H9 (cell line): ENCODE measurements around the gene ANO2. TPM values are rescaled to one million over a fixed set of nuclear protein-coding genes. Genes with fewer than 3 reads are reported as not detected.
A peak's percentile ranks its signal among the peaks of the same experiment; 100 is the strongest.

Experiments used
- DNase-seq: peaks from one replicate; pipeline ENCODE4 v3.0.0-alpha.2; 2017
- H2AFZ ChIP-seq: one replicate; pipeline ENCODE4 v1.6.1; 2013; ENCODE audit warnings: mild to moderate bottlenecking, low read length, control low read depth, moderate library complexity
- H2AK5ac ChIP-seq: 2 replicates; pipeline ENCODE4 v1.6.1; 2013; ENCODE audit warnings: low read length, control low read depth, mixed read lengths; ENCODE audit not compliant: insufficient read length
- H2BK120ac ChIP-seq: one replicate; pipeline ENCODE4 v1.6.1; 2013; ENCODE audit warnings: low read depth, mild to moderate bottlenecking, low read length, control low read depth, inconsistent platforms; ENCODE audit not compliant: poor library complexity, severe bottlenecking
- H2BK12ac ChIP-seq: 2 replicates; pipeline ENCODE4 v1.6.1; 2013; ENCODE audit warnings: low read length, control low read depth, mixed read lengths, low read depth; ENCODE audit not compliant: insufficient read length
- H2BK15ac ChIP-seq: 2 replicates; pipeline ENCODE4 v1.6.1; 2013; ENCODE audit warnings: low read depth, low read length, control low read depth
- H2BK20ac ChIP-seq: one replicate; pipeline ENCODE4 v1.6.1; 2013; ENCODE audit warnings: low read depth, mild to moderate bottlenecking, low read length, control low read depth, inconsistent platforms; ENCODE audit not compliant: poor library complexity, severe bottlenecking
- H2BK5ac ChIP-seq: 2 replicates; pipeline ENCODE4 v1.6.1; 2013; ENCODE audit warnings: low read length, control low read depth, mixed read lengths; ENCODE audit not compliant: insufficient read length
- H3K14ac ChIP-seq: 2 replicates; pipeline ENCODE4 v1.6.1; 2013; ENCODE audit warnings: low read length, control low read depth; ENCODE audit not compliant: insufficient read depth
- H3K18ac ChIP-seq: 2 replicates; pipeline ENCODE4 v1.6.1; 2013; ENCODE audit warnings: low read depth, mild to moderate bottlenecking, mixed read lengths, low read length, control low read depth; ENCODE audit not compliant: insufficient read length
- H3K23ac ChIP-seq: 2 replicates; pipeline ENCODE4 v1.6.1; 2013; ENCODE audit warnings: low read length, control low read depth, mixed read lengths, low read depth; ENCODE audit not compliant: insufficient read length
- H3K23me2 ChIP-seq: 2 replicates; pipeline ENCODE4 v1.6.1; 2013; ENCODE audit warnings: low read depth, mild to moderate bottlenecking, mixed read lengths, low read length, control low read depth; ENCODE audit not compliant: insufficient read length, poor library complexity, severe bottlenecking
- H3K27ac ChIP-seq: 2 replicates; pipeline ENCODE4 v1.5.1; 2013; ENCODE audit warnings: low read length, control low read depth, mixed read lengths, low read depth; ENCODE audit not compliant: insufficient read length
- H3K27me3 ChIP-seq: 2 replicates; pipeline ENCODE4 v1.6.1; 2013; ENCODE audit warnings: low read length, control low read depth, inconsistent platforms; ENCODE audit not compliant: insufficient read depth
- H3K4ac ChIP-seq: 2 replicates; pipeline ENCODE4 v1.6.1; 2013; ENCODE audit warnings: low read depth, mild to moderate bottlenecking, control low read depth, inconsistent platforms, low read length, moderate library complexity
- H3K4me1 ChIP-seq: 2 replicates; pipeline ENCODE4 v1.6.1; 2013; ENCODE audit warnings: low read length, control low read depth, inconsistent platforms; ENCODE audit not compliant: insufficient read depth
- H3K4me2 ChIP-seq: 2 replicates; pipeline ENCODE4 v1.6.1; 2013; ENCODE audit warnings: low read length, control low read depth, mixed read lengths; ENCODE audit not compliant: insufficient read length, insufficient read depth
- H3K56ac ChIP-seq: 2 replicates; pipeline ENCODE4 v1.6.1; 2013; ENCODE audit warnings: low read depth, mild to moderate bottlenecking, mixed read lengths, low read length, control low read depth; ENCODE audit not compliant: insufficient read length
- H3K79me1 ChIP-seq: 2 replicates; pipeline ENCODE4 v1.6.1; 2013; ENCODE audit warnings: low read depth, mild to moderate bottlenecking, moderate library complexity, low read length, control low read depth, inconsistent platforms; ENCODE audit not compliant: insufficient read depth, poor library complexity, severe bottlenecking
- H3K79me2 ChIP-seq: 2 replicates; pipeline ENCODE4 v1.6.1; 2013; ENCODE audit warnings: low read length, control low read depth, inconsistent platforms; ENCODE audit not compliant: insufficient read depth
- H3K9ac ChIP-seq: 2 replicates; pipeline ENCODE4 v1.6.1; 2013; ENCODE audit warnings: low read length, control low read depth, mixed read lengths; ENCODE audit not compliant: insufficient read length; ENCODE audit errors: extremely low read depth
- H3K9me3 ChIP-seq: one replicate; pipeline ENCODE4 v1.6.1; 2013; ENCODE audit warnings: low read depth, low read length, inconsistent platforms; ENCODE audit not compliant: control insufficient read depth
- H3T11ph ChIP-seq: one replicate; pipeline ENCODE4 v1.6.1; 2013; ENCODE audit warnings: mild to moderate bottlenecking, low read length, control low read depth, inconsistent platforms
- H4K20me1 ChIP-seq: one replicate; pipeline ENCODE4 v1.6.1; 2013; ENCODE audit not compliant: control insufficient read depth, insufficient read length, insufficient read depth
- H4K5ac ChIP-seq: 2 replicates; pipeline ENCODE4 v1.6.1; 2013; ENCODE audit warnings: low read depth, mild to moderate bottlenecking, mixed read lengths, low read length, control low read depth; ENCODE audit not compliant: insufficient read length
- H4K8ac ChIP-seq: replicated peaks from 2 replicates; pipeline ENCODE4 v1.6.1; 2013; ENCODE audit warnings: low read length, control low read depth, mixed read lengths, low read depth; ENCODE audit not compliant: insufficient read length
- H4K91ac ChIP-seq: 2 replicates; pipeline ENCODE4 v1.6.1; 2013; ENCODE audit warnings: low read depth, mild to moderate bottlenecking, moderate library complexity, mixed read lengths, low read length, control low read depth; ENCODE audit not compliant: insufficient read length
- H3K27ac Mint-ChIP-seq, 3 experiments: 2 replicates in 2 of 3; 3 replicates in 1 of 3; pipeline ENCODE4 v1.8.0; 2020 to 2021; ENCODE audit warnings: mixed read lengths in 3 of 3, mild to moderate bottlenecking in 1 of 3, moderate library complexity in 1 of 3
- H3K27me3 Mint-ChIP-seq: 2 replicates; pipeline ENCODE4 v1.8.0; 2021; ENCODE audit warnings: low read depth, mild to moderate bottlenecking, moderate library complexity, mixed read lengths
- H3K36me3 Mint-ChIP-seq, 3 experiments: 2 replicates in 2 of 3; 3 replicates in 1 of 3; pipeline ENCODE4 v1.8.0; 2020 to 2021; ENCODE audit warnings: low read depth in 3 of 3, mixed read lengths in 3 of 3; ENCODE audit not compliant: insufficient read depth in 1 of 3
- H3K4me1 Mint-ChIP-seq, 2 experiments: 2 replicates each; pipeline ENCODE4 v1.8.0; 2020; ENCODE audit warnings: mixed read lengths in 2 of 2
- H3K4me3 Mint-ChIP-seq, 2 experiments: 2 replicates in 1 of 2; 3 replicates in 1 of 2; pipeline ENCODE4 v1.8.0; 2020 to 2021; ENCODE audit warnings: mild to moderate bottlenecking in 2 of 2, mixed read lengths in 2 of 2, moderate library complexity in 1 of 2
- H3K9me3 Mint-ChIP-seq, 2 experiments: 2 replicates in 1 of 2; 3 replicates in 1 of 2; pipeline ENCODE4 v1.8.0; 2020; ENCODE audit warnings: mild to moderate bottlenecking in 2 of 2, mixed read lengths in 2 of 2, moderate library complexity in 1 of 2
- CTCF ChIP-seq: fragments of 200-600 bp; sonication (generic); conservative IDR thresholded peaks from 3 replicates; pipeline ENCODE4 v1.8.0; 2021; ENCODE audit warnings: antibody characterized with exemption, mild to moderate bottlenecking
- WGBS: extraction: QIAGEN DNeasy Blood & Tissue Kit; methylation state at CpG from one replicate; pipeline ENCODE4 v1.1.7; 2013; ENCODE audit warnings: missing lambda C conversion rate, low lambda C conversion rate, mixed read lengths; ENCODE audit not compliant: insufficient read length; ENCODE audit errors: extremely low coverage; 5-methylcytosine and 5-hydroxymethylcytosine counted together
- total RNA-seq: library from RNA; stranded (reverse); gene quantifications from 2 replicates; pipeline ENCODE4 v1.2.1, GENCODE V29; 2021

Gene ANO2
- total RNA-seq, 1 experiment from 2014 or later = 3.8 TPM

- WGBS = no CpG with 5 or more reads among the region's 14 CpGs
Measured at GRCh38 chr12:5567016-5567725, 377.9 kb downstream of the ANO2 start.

More at GRCh38 chr12:5567016-5567725, 377.9 kb downstream of the ANO2 start:
- Histone ChIP-seq H3K14ac (no peak overlapping the region), H3K27me3 (no peaks in the 10 kb centered on the region), H2AK5ac (no peak overlapping the region), H4K5ac (no peak overlapping the region), H3K4me1 (no peaks in the 10 kb centered on the region), H3K4ac (no peak overlapping the region), H2BK120ac (no peak overlapping the region), H3T11ph (no peak overlapping the region), H2BK5ac (no peak overlapping the region), H4K8ac (no peak overlapping the region), H3K79me1 (no peaks in the 10 kb centered on the region), H3K9ac (no peak overlapping the region), H2AFZ (no peak overlapping the region), H3K27ac (no peak overlapping the region), H3K4me2 (no peak overlapping the region), H2BK15ac (no peak overlapping the region), H4K91ac (no peak overlapping the region), H2BK12ac (no peak overlapping the region), H3K9me3 (no peaks in the 10 kb centered on the region), H3K18ac (no peak overlapping the region), H2BK20ac (no peak overlapping the region), H3K56ac (no peak overlapping the region), H3K23ac (no peak overlapping the region), H3K79me2 (no peaks in the 10 kb centered on the region), H3K23me2 (no peaks in the 10 kb centered on the region), H4K20me1 (no peaks in the 10 kb centered on the region)
- Mint-ChIP-seq H3K4me1 (peaks cover 0 to 9% of the 10 kb centered on the region in 2 experiments; a peak in 2 of 4 replicates), H3K4me3 (no peak overlapping the region), H3K9me3 (no peaks in the 10 kb centered on the region), H3K27ac (no peak overlapping the region), H3K36me3 (no peaks in the 10 kb centered on the region; a peak in 1 of 7 replicates), H3K27me3 (no peaks in the 10 kb centered on the region; the same call in none of the 2 replicates)
- no peak for TF ChIP-seq CTCF
- DNase-seq = peak; percentile 27
